Measurements from ENCODE around the gene SAP30BP.

- TF ChIP-seq CTCF (IDR thresholded peaks at IDR 0.05) (no peak), REST (IDR thresholded peaks at IDR 0.05) (no peak), MAX (IDR thresholded peaks at IDR 0.05) (no peak), POLR2A (IDR thresholded peaks at IDR 0.05; ENCODE audit: low read length) (no peak), RNF2 (IDR thresholded peaks at IDR 0.05; ENCODE audit: borderline replicate concordance, low read depth) (no peak), CEBPB (IDR thresholded peaks at IDR 0.05) (no peak), MAFK (IDR thresholded peaks at IDR 0.05; ENCODE audit: partially characterized antibody) (no peak), EHMT2 (IDR thresholded peaks at IDR 0.05; ENCODE audit: low read depth) (no peak), BHLHE40 (IDR thresholded peaks at IDR 0.05; ENCODE audit: low read depth, low read length) (no peak), SREBF2 (IDR thresholded peaks at IDR 0.05) (no peak)
- TF ChIP-seq, protein P1, sequence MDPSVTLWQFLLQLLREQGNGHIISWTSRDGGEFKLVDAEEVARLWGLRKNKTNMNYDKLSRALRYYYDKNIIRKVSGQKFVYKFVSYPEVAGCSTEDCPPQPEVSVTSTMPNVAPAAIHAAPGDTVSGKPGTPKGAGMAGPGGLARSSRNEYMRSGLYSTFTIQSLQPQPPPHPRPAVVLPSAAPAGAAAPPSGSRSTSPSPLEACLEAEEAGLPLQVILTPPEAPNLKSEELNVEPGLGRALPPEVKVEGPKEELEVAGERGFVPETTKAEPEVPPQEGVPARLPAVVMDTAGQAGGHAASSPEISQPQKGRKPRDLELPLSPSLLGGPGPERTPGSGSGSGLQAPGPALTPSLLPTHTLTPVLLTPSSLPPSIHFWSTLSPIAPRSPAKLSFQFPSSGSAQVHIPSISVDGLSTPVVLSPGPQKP (IDR thresholded peaks at IDR 0.05; ENCODE audit: low read depth, low read length) = no peak
Measured at GRCh38 chr17:75673487-75673886, 6.3 kb downstream of the SAP30BP start.

Data from A549 (cell line).